Astrocyte of the spinal cord (primary cell): ENCODE measurements around the gene CCDC40.

Source experiments
- DNase-seq: peaks from one replicate; pipeline ENCODE4 v3.0.0; 2011; ENCODE audit warnings: low read depth, low spot score
- H3K4me3 ChIP-seq: 2 replicates; pipeline ENCODE4 v1.5.1; 2011; ENCODE audit warnings: low read depth, mild to moderate bottlenecking, low read length, moderate library complexity
- CTCF ChIP-seq: IDR thresholded peaks from 2 replicates; pipeline ENCODE4 v1.5.1; 2012; ENCODE audit warnings: low read depth, mild to moderate bottlenecking, low read length, inconsistent platforms
- in situ Hi-C: cut with HindIII; loops from 2 replicates; pipeline ENCODE4 v1.10.0; 2017; ENCODE audit warnings: low sequenced_read_pairs

The CCDC40 gene

GRCh38 chr17:80068301-80069222, 32.1 kb downstream of the CCDC40 start:
- no peak for TF ChIP-seq CTCF
- DNase-seq = peak; percentile 13
- H3K4me3 ChIP-seq = no peak overlapping the region
- in situ Hi-C loops = no loop called here

- no peak overlapping the region for H3K4me3 ChIP-seq
- in situ Hi-C loops = no loop called here
- DNase-seq = no peak
- TF ChIP-seq CTCF = no peak
Observed at GRCh38 chr17:80070375-80071115, 34.1 kb downstream of the CCDC40 start.

GRCh38 chr17:80071116-80071841, 34.8 kb downstream of the CCDC40 start:
- in situ Hi-C loops = no loop called here
- peak; percentile 10 for DNase-seq
- TF ChIP-seq CTCF = no peak
- H3K4me3 ChIP-seq = no peak overlapping the region

GRCh38 chr17:80072410-80072809, 36.0 kb downstream of the CCDC40 start:
- no peak overlapping the region for H3K4me3 ChIP-seq
- TF ChIP-seq CTCF = no peak
- in situ Hi-C loops = no loop called here
- no peak for DNase-seq

- no peak for DNase-seq
- no peak for TF ChIP-seq CTCF
- H3K4me3 ChIP-seq = no peak overlapping the region
- in situ Hi-C loops = no loop called here
Observed at GRCh38 chr17:80080081-80080480, 43.6 kb downstream of the CCDC40 start.

GRCh38 chr17:80081596-80081995, 45.2 kb downstream of the CCDC40 start:
- in situ Hi-C loops = no loop called here
- no peak for TF ChIP-seq CTCF
- H3K4me3 ChIP-seq = no peak overlapping the region
- DNase-seq = no peak
